Heart left ventricle (tissue), 13 donors: Measurements from ENCODE around the gene MBTPS2.

Experiments used
- POLR2A ChIP-seq, 2 donors: fragments of 450-650 bp; IDR thresholded peaks; one replicate each; pipeline ENCODE4 v1.6.1; 2017; ENCODE audit warnings: antibody characterized with exemption in 2 of 2, mild to moderate bottlenecking in 2 of 2, moderate library complexity in 2 of 2
- TF ChIP-seq, protein P1 (sequence below), 12 donors: fragments of 200-600 bp; sonication (generic) in 4 of 12; IDR thresholded peaks; one replicate each; pipeline versions ENCODE4 v1.5.0 to v1.8.0; 2018 to 2022; ENCODE audit warnings: antibody characterized with exemption in 12 of 12, mild to moderate bottlenecking in 5 of 12
- donor health status: ischemic (EF 13 %, LVEDD 7.1; RV severe dilation, severe dysfunction).
- donor health status: DM: no; HTN: yes; CAD: no.
- donor health status: DM: no; HTN: no; CAD: no.
- donor health status: ischemic (EF 25% LVEDD 6.9; RV normal size, moderate dysfunction).
- donor health status: ischemic (EF 25% LVEDD 5.7; RV mildly dilated, moderate dysfunction).
- donor health status: ischemic (EF 35%, LVEDD 5.7; RV mildly dilated, moderate dysfunction).
- donor health status: nonischemic (EF 11% LVEDD 7.7; RV severe dilation, severe dysfunction).
- donor health status: DM: yes; HTN: yes; CAD: no.
- donor health status: PGD.
- donor health status: ischemic (EF 29% LVEDD 5.4; RV normal size, mild dysfunction).
- donor health status: nonischemic (EF 23%, LVEDD 6.1; RV moderate dilation, normal function).

DNA sequence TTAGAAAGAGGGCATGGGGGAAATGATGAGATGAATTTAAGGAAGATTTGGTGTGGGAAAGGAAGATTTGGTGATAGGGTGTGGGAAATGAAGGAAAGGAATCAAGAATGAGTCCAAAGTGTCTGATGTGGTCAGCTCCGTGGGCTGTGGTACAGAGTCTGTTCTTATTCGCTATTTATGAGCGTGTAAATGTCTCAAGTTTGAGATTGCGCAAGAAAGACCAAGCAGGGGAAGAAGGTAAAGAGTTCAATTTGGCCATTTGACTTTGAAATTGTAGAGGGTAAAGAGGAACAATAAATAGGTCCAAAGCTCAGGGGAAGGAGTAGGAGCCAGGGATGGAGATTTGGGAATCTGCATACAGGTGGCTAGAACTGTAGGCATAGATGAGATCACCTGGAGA is 89.8 kb downstream of the MBTPS2 start:
- no peak for TF ChIP-seq POLR2A (IDR thresholded peaks at IDR 0.05)
- TF ChIP-seq, protein P1, sequence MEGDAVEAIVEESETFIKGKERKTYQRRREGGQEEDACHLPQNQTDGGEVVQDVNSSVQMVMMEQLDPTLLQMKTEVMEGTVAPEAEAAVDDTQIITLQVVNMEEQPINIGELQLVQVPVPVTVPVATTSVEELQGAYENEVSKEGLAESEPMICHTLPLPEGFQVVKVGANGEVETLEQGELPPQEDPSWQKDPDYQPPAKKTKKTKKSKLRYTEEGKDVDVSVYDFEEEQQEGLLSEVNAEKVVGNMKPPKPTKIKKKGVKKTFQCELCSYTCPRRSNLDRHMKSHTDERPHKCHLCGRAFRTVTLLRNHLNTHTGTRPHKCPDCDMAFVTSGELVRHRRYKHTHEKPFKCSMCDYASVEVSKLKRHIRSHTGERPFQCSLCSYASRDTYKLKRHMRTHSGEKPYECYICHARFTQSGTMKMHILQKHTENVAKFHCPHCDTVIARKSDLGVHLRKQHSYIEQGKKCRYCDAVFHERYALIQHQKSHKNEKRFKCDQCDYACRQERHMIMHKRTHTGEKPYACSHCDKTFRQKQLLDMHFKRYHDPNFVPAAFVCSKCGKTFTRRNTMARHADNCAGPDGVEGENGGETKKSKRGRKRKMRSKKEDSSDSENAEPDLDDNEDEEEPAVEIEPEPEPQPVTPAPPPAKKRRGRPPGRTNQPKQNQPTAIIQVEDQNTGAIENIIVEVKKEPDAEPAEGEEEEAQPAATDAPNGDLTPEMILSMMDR (IDR thresholded peaks at IDR 0.05): no peak
